Hepatocyte (in vitro differentiated cells): ENCODE results near the gene C10orf62. TPM values are rescaled to one million over a fixed set of nuclear protein-coding genes. Genes with fewer than 3 reads are reported as not detected.

Experiments used
- DNase-seq: peaks from one replicate; pipeline ENCODE4 v3.0.0-alpha.2; 2016; ENCODE audit warnings: low spot score
- H2AFZ ChIP-seq: fragments of 200-600 bp; sonication (generic); 2 replicates; pipeline ENCODE4 v1.6.0; 2016; ENCODE audit warnings: antibody characterized with exemption, mild to moderate bottlenecking
- H3K27ac ChIP-seq: fragments of 200-600 bp; sonication (generic); 2 replicates; pipeline ENCODE4 v1.5.1; 2016; ENCODE audit warnings: mild to moderate bottlenecking
- H3K27me3 ChIP-seq: fragments of 200-600 bp; sonication (generic); 2 replicates; pipeline ENCODE4 v1.6.1; 2016
- H3K36me3 ChIP-seq: fragments of 200-600 bp; sonication (generic); replicated peaks from 2 replicates; pipeline ENCODE4 v1.5.1; 2016; ENCODE audit warnings: low read depth; ENCODE audit not compliant: insufficient read depth
- H3K4me1 ChIP-seq: fragments of 200-600 bp; sonication (generic); 2 replicates; pipeline ENCODE4 v1.5.1; 2016; ENCODE audit warnings: mild to moderate bottlenecking, moderate library complexity; ENCODE audit not compliant: insufficient read depth
- H3K4me2 ChIP-seq: fragments of 200-600 bp; sonication (generic); 2 replicates; pipeline ENCODE4 v1.6.0; 2016
- H3K4me3 ChIP-seq: fragments of 200-600 bp; sonication (generic); 2 replicates; pipeline ENCODE4 v1.5.1; 2016; ENCODE audit warnings: mild to moderate bottlenecking
- H3K79me2 ChIP-seq: fragments of 200-600 bp; sonication (generic); 2 replicates; pipeline ENCODE4 v1.6.0; 2017; ENCODE audit warnings: mild to moderate bottlenecking
- H3K9me2 ChIP-seq: fragments of 200-600 bp; sonication (generic); replicated peaks from 2 replicates; pipeline ENCODE4 v1.6.0; 2017; ENCODE audit warnings: mild to moderate bottlenecking; ENCODE audit not compliant: insufficient read depth
- H3K9me3 ChIP-seq: fragments of 200-600 bp; sonication (generic); 2 replicates; pipeline ENCODE4 v1.5.1; 2016; ENCODE audit warnings: low read depth, mild to moderate bottlenecking
- H4K20me1 ChIP-seq: fragments of 200-600 bp; sonication (generic); 2 replicates; pipeline ENCODE4 v1.6.0; 2016; ENCODE audit warnings: mild to moderate bottlenecking; ENCODE audit not compliant: insufficient read depth, poor library complexity, severe bottlenecking
- EZH2 ChIP-seq: fragments of 200-600 bp; sonication (generic); IDR thresholded peaks from 2 replicates; pipeline ENCODE4 v1.6.1; 2016; ENCODE audit warnings: antibody characterized with exemption, mild to moderate bottlenecking, borderline replicate concordance
- EZH2phosphoT487 ChIP-seq: fragments of 200-600 bp; sonication (generic); IDR thresholded peaks from one replicate; pipeline ENCODE4 v1.6.1; 2018; ENCODE audit warnings: antibody characterized with exemption, mild to moderate bottlenecking, low read depth, moderate library complexity; ENCODE audit not compliant: unreplicated experiment, severe bottlenecking
- WGBS: methylation state at CpG from one replicate; pipeline ENCODE4 v1.1.6; 2016; ENCODE audit warnings: low lambda C conversion rate; ENCODE audit errors: missing lambda C conversion rate; 5-methylcytosine and 5-hydroxymethylcytosine counted together
- polyA plus RNA-seq: library from polyadenylated mRNA; unstranded; fragments of >200 nt; fragmentation: Nextera tagmentation; extraction: Ambion mirVana; gene quantifications from 2 replicates; pipeline ENCODE4 v1.2.1, GENCODE V29; 2016
- total RNA-seq: library from RNA; depleted of rRNA; stranded (reverse); fragments of >200 nt; gene quantifications from 2 replicates; pipeline ENCODE4 v1.2.3, GENCODE V29; 2014
- TF ChIP-seq, protein P1 (sequence below): fragments of 200-600 bp; sonication (generic); IDR thresholded peaks from 2 replicates; pipeline ENCODE4 v1.5.1; 2016; ENCODE audit warnings: antibody characterized with exemption, mild to moderate bottlenecking; ENCODE audit not compliant: poor library complexity

C10orf62 gene
- total and polyA plus RNA-seq, 2 experiments from 2014 or later: 0.23 TPM; not detected in 1

- H3K4me1 ChIP-seq: peaks cover 4% of the 10 kb centered on the region
- no peak overlapping the region for H3K4me2 ChIP-seq
- H2AFZ ChIP-seq: no peak overlapping the region
- no peaks in the 10 kb centered on the region for H3K27me3 ChIP-seq
- no peaks in the 10 kb centered on the region for H3K9me2 ChIP-seq
- no peak for TF ChIP-seq EZH2phosphoT487
- no peaks in the 10 kb centered on the region for H3K9me3 ChIP-seq
- H3K36me3 ChIP-seq: no peaks in the 10 kb centered on the region
- no peak for DNase-seq
- WGBS: 87% methylated on average over 5 of the region's 5 CpGs
- H3K79me2 ChIP-seq: no peaks in the 10 kb centered on the region
- H3K27ac ChIP-seq: no peak overlapping the region
- no peak overlapping the region for H3K4me3 ChIP-seq
- H4K20me1 ChIP-seq: no peaks in the 10 kb centered on the region
These were observed 4.6 kb upstream of the C10orf62 start for GRCh38 chr10:97584798-97585438.

DNA sequence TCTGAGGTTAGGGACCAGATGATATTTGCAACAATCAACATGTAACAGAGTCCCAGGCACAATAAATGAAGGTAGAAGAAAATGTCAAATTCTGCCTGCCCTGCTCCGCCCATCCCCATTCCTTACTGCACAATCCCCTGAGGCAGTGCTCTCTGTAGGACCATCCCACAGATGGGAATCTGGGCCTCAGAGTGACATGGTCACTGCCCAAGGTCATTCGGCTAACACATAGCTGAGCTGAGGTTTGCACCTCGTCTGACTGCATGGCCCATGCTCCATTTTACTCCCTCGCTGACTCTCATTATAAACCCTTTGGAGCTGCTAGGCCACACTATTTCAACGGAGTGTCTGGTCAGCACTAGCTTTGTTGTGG, 4.1 kb upstream of the C10orf62 start:
- Histone ChIP-seq H2AFZ (no peak overlapping the region), H3K4me1 (peaks cover 4% of the 10 kb centered on the region), H3K36me3 (no peaks in the 10 kb centered on the region), H3K4me2 (no peak overlapping the region), H3K4me3 (no peak overlapping the region), H3K9me3 (no peaks in the 10 kb centered on the region), H4K20me1 (no peaks in the 10 kb centered on the region), H3K27ac (no peak overlapping the region), H3K27me3 (no peaks in the 10 kb centered on the region), H3K79me2 (no peaks in the 10 kb centered on the region), H3K9me2 (no peaks in the 10 kb centered on the region)
- no peak for TF ChIP-seq EZH2
- 84% methylated on average over 5 of the region's 5 CpGs for WGBS
- DNase-seq: no peak

DNA sequence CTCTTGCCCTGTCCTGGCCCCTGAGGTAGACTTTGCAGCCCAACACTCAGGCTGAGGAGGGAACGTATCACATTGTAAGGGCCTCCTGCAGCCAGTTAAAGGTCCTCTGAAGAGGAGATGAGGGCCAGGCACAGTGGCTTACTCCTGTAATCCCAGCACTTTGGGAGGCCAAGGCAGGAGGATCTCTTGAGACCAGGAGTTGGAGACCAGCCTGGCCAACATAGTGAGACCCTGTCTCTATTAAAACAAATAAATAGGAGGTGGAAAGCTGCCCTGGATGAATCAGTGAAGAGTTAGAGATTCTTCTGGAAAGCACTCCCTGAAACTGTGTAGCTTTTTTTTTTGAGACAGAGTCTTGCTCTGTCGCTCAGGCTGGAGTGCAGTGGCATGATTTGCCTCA, 2.3 kb upstream of the C10orf62 start:
- TF ChIP-seq EZH2 (no peak), EZH2phosphoT487 (no peak)
- TF ChIP-seq, protein P1, sequence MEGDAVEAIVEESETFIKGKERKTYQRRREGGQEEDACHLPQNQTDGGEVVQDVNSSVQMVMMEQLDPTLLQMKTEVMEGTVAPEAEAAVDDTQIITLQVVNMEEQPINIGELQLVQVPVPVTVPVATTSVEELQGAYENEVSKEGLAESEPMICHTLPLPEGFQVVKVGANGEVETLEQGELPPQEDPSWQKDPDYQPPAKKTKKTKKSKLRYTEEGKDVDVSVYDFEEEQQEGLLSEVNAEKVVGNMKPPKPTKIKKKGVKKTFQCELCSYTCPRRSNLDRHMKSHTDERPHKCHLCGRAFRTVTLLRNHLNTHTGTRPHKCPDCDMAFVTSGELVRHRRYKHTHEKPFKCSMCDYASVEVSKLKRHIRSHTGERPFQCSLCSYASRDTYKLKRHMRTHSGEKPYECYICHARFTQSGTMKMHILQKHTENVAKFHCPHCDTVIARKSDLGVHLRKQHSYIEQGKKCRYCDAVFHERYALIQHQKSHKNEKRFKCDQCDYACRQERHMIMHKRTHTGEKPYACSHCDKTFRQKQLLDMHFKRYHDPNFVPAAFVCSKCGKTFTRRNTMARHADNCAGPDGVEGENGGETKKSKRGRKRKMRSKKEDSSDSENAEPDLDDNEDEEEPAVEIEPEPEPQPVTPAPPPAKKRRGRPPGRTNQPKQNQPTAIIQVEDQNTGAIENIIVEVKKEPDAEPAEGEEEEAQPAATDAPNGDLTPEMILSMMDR: no peak
- H2AFZ ChIP-seq: no peak overlapping the region
- WGBS: 89% methylated on average over 2 of the region's 2 CpGs
- no peaks in the 10 kb centered on the region for H4K20me1 ChIP-seq
- peaks cover 4% of the 10 kb centered on the region for H3K4me1 ChIP-seq
- H3K4me3 ChIP-seq: no peak overlapping the region
- DNase-seq: no peak
- H3K36me3 ChIP-seq: no peaks in the 10 kb centered on the region
- H3K9me3 ChIP-seq: no peaks in the 10 kb centered on the region
- H3K27ac ChIP-seq: no peak overlapping the region
- no peaks in the 10 kb centered on the region for H3K9me2 ChIP-seq
- no peak overlapping the region for H3K4me2 ChIP-seq
- no peaks in the 10 kb centered on the region for H3K27me3 ChIP-seq
- no peaks in the 10 kb centered on the region for H3K79me2 ChIP-seq

DNA sequence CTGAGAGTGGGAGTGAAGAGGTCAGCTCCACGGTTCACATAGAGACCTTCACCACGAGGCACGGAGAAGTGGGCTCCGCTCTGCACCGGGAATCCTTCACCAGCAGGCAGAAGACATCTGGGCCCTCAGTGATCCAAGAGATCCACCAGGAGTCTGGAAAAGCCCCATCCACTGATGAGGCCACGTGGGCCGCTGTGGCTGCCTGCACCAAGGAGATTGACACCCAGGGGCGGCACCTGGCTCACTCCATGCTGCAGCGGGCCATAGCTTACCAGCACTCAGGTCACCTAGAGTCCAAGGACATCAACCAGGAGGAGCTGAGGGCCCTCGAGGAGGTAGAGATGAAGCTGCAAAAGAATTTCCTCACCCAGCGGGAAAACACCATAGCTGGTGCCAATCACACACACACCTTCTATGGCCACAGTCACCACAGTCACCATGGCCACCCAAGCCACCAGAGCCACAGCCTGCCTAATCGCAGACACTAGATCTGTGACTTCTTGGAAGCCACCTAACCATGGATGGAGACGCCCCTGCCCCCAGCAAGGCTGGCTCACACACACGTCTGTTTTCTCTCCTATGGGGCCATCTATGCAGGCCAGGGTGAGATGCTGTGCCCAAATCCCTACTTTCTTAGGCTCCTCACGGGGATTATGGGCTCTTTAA, 694 bp downstream of the C10orf62 start:
- Histone ChIP-seq H3K4me1 (no peaks in the 10 kb centered on the region), H3K36me3 (no peaks in the 10 kb centered on the region), H4K20me1 (no peaks in the 10 kb centered on the region), H3K9me2 (no peaks in the 10 kb centered on the region), H3K4me2 (no peak overlapping the region), H3K27ac (no peak overlapping the region), H3K4me3 (no peak overlapping the region), H2AFZ (no peak overlapping the region), H3K9me3 (no peaks in the 10 kb centered on the region), H3K79me2 (no peaks in the 10 kb centered on the region), H3K27me3 (no peaks in the 10 kb centered on the region)
- no peak for DNase-seq
- no peak for TF ChIP-seq EZH2
- TF ChIP-seq, protein P1: no peak
- no peak for TF ChIP-seq EZH2phosphoT487
- WGBS: 95% methylated on average over 15 of the region's 15 CpGs
